ENCODE measurements around the gene ZNF813.
"Not testable (repeated sequence)": the region's sequence is repeated elsewhere in the genome, so short reads cannot be mapped to it uniquely, and the experiment has no call there.

The ZNF813 gene

DNA sequence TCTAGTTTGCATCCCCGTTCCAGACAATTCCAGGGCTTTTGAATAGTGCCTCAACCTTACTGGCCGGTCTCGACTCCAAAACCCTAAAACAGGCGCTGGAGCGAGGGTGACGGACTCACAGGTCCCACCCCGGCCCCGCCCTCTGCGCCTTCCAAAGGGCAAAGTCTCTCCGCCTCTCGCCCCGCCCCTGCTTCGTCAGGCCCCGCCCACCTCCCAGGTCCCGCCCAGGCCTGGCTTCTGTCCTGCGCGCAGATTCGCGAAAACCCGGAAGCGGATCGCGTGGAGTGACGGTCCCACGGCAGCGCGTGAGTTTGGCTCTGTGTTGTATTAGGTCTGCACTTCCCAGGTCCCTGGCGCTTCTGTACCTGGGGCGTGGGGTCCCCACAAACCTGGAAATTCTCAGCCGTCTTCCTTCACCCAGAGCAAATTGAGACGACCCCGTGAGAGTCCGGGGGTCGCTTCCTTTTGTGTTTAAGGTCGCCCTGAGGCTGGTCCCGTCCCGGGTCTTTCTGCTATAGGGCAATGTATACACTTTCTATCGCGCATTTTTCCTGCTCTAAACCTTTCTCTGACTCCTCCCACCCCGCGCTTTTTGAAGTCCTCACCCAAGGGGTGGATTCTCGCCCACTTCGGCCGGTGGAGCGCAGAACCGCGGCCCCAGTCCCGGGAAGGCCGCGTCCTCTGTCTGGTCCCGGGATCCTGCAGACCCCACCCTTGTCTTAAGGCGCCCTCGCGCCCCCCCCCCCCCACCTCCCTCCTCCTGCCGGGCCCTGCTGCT is at the start of gene ZNF813:
Gene ZNF813, plus strand, starts transcription at position 249 of the 778 bp plus-strand sequence. CDS start 16,090 bp downstream, outside the sequence.
- peak; percentile 95 for DNase-seq (ENCODE audit: low read depth)

GRCh38 chr19:53420520-53421315 is 46.8 kb upstream of the ZNF813 start:
- not testable (repeated sequence) for DNase-seq (ENCODE audit: low read depth)

GRCh38 chr19:53422551-53422950 is 45.0 kb upstream of the ZNF813 start:
- DNase-seq (ENCODE audit: low read depth), result no peak

GRCh38 chr19:53423074-53423473 is 44.5 kb upstream of the ZNF813 start:
- DNase-seq (ENCODE audit: low read depth), result not testable (repeated sequence)

DNA sequence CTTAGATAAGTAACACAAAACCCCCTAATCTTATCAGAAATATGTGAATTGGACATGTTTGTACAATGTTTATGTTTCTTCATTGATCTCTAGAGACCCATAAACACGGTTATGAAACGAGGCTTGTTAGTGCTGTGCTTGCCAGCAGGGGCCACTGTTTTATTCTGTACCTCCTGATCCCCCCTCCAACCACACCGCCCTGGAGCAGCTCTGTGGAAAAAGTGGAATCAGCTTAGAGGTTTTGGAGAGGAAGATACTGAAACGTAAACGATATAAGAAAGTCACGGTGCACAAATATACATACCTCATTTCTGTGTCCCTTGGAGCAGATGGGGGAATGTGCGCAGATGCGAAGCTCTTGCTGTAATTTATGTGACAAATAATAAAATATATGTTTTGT is 43.9 kb upstream of the ZNF813 start:
- DNase-seq (ENCODE audit: low read depth), result not testable (repeated sequence)

GRCh38 chr19:53424968-53425597 is 42.5 kb upstream of the ZNF813 start:
- peak; percentile 48 for DNase-seq (ENCODE audit: low read depth)

GRCh38 chr19:53431399-53432087 is 36.0 kb upstream of the ZNF813 start, which contains the start of gene ZNF761:
ZNF761 (plus strand) TSS chr19:53431984; CDS start chr19:53447269, 15,285 bp downstream.
- peak; percentile 96 for DNase-seq (ENCODE audit: low read depth)

- no peak for DNase-seq (ENCODE audit: low read depth)
Observed at GRCh38 chr19:53432088-53432661, 35.4 kb upstream of the ZNF813 start.

DNA sequence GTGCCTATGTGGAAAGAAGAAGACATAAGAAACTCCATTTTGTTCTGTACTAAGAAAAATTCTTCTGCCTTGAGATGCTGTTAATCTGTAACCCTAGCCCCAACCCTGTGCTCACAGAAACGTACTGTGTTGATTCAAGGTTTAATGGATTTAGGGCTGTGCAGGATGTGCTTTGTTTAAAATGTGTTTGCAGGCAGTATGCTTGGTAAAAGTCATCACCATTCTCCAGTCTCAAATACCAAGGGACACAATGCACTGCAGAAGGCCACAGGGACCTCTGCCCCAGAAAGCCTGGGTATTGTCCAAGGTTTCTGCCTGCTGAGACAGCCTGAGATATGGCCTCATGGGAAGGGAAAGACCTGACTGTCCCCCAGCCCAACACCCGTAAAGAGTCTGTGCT is 23.7 kb upstream of the ZNF813 start:
- DNase-seq (ENCODE audit: low read depth), result not testable (repeated sequence)

DNA sequence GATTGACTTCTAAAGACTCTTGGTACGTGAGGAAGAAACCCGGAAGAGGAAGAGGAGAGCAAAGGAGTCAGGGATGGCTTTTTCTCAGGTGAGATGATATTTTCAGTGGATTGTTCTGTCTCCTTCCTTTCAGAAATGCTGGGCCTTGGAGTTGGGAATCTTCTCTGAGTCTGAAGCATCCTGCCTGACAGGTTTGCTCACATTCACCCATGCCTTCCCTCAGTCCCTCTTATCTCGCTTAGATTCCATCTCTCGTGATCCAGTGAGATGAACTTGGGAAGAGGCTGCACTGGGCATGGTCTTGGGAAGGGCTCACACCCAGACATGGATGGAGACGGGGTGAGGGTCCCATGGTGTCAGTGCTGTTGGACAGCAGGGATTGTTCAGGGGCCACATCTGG is 20.3 kb upstream of the ZNF813 start:
- not testable (repeated sequence) for DNase-seq (ENCODE audit: low read depth)

DNA sequence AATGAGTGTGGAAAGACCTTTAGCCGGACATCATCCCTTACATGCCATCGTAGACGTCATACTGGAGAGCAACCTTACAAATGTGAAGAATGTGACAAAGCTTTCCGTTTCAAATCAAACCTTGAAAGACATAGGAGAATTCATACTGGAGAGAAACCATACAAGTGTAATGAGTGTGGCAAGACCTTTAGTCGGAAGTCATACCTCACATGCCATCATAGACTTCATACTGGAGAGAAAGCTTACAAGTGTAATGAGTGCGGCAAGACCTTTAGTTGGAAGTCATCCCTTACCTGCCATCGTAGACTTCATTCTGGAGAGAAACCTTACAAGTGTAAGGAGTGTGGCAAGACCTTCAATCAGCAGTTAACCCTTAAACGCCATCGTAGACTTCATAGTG is 11.7 kb upstream of the ZNF813 start:
- no peak for DNase-seq (ENCODE audit: low read depth)

- DNase-seq (ENCODE audit: low read depth), result not testable (repeated sequence)
Observed at GRCh38 chr19:53460131-53460721, 7.3 kb upstream of the ZNF813 start.

- DNase-seq (ENCODE audit: low read depth), result no peak
Observed at GRCh38 chr19:53461866-53462265, 5.7 kb upstream of the ZNF813 start.

DNA sequence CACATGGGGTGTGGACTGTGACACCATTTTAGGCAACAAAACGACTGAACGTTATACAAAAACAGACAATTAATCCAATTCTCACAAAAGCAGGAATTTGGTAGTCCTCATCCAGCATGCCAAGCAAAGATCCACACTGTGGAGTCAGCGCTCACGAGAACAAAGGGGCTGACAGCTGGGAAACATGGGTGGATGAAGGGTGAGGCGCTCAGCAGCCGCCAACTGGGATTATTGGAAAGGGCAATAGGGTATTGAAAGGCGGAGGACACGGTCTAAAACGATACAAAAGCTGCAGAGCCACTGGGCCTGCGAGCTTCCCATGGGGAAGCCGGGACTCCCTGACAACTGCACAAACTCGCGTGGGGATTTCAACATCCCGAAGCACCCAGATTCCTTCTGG is 4.7 kb upstream of the ZNF813 start:
- no peak for DNase-seq (ENCODE audit: low read depth)

DNA sequence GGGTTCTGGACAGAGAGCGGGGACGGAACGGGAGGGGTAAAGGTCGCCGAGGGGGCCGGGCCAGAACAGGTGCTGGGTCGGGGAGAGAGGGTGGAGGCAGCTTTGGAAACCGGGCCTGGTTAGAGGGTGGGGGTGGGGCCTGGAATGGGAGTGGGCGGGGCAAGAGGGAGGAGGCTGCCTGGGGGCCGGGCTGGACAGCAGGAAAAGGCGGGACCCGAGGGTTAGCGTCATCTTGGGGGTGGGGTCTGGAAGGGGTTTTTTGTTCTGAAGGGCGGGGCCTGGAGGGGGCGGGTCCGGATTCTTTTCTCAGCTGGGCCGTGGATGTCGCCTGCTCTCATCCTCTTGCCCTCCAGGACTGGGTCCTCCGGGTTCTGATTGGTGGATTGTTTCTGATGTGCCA is 4.3 kb upstream of the ZNF813 start:
- no peak for DNase-seq (ENCODE audit: low read depth)

DNA sequence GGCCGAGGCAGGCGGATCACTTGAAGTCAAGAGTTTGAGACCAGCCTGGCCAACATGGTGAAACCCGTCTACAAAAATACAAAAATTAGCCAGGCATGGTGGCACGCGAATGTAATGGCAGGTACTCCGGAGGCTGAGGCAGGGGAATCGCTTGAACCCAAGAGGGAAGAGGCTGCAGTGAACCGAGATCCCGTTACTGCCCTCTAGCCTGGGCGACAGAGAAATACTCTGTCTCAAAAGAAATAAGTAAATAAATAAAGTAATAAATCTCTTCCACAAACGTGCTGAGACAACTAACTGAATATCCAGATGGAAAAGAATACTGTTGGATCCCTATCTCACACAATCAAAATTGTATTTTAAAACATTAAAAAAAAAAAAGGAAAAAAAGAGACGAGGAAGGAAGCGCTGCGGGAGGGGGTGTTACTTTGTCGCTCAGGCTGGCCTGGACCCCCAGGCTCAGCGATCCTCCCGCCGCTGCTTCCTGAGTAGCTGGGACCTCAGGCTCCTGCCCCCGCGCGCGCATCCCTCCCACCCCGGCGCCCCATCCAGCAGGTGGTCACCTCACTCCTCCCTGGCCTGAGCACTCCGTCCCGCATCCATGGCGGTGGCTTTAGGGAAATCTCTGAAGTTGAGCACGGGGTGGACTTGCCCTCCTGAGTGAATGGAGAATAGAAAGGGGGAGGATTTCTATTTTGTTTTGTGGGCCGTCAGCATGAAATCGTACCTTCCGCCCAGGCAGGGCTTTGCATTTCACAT is 628 bp upstream of the ZNF813 start:
- DNase-seq (ENCODE audit: low read depth), result no peak

GRCh38 chr19:53468628-53469027 is 1.1 kb downstream of the ZNF813 start:
- not testable (repeated sequence) for DNase-seq (ENCODE audit: low read depth)

DNA sequence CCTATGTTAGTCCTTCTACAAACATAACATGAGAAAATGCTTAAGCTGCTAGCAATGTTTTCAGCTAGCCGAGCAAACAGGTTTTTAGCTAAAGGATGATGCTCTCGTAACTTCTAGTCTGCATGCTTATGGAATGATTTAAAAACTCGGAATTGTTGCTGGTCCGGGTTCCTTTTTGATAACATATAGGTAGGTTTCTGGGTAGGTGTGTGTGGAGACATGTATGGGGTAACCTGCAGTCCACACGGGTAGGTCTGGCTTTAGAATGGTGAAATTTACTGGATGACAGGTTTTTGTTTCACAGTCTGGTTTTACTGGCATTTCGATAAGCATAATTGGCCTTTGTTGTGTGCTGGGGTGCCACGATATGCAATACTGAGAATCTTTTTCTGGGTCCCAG is 4.4 kb downstream of the ZNF813 start:
- DNase-seq (ENCODE audit: low read depth), result no peak

- not testable (repeated sequence) for DNase-seq (ENCODE audit: low read depth)
Observed at GRCh38 chr19:53474832-53475231, 7.3 kb downstream of the ZNF813 start.

DNA sequence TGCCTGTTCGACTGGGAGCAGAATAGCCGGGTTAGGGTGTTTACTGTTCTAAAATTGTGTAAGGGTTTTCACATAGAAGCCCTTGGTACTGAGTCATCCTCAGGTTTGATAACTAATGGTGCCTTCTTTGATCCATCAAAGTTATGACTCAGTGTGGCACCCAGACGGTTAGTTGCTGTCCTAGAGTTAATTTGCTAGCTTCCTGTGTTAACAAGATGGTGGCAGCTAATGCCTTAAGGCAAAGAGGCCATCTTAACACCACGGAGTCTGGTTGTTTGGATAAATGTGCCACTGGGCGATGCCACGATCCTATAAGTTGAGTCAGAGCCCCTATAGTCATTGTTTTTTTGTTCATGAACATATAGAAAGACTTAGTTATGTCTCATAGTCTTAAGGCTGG is 7.9 kb downstream of the ZNF813 start:
- not testable (repeated sequence) for DNase-seq (ENCODE audit: low read depth)

All from stimulated activated CD8-positive, alpha-beta memory T cell treated with anti-CD3 and anti-CD28 coated beads, Interleukin-4, amount 100 ng/mL, for 24 hours (primary cell).